NCI-H510A treated with DMSO at 0.1 percent for 48 hours (cell line): Measurements from ENCODE around the gene SYK.

Source experiments
- DNase-seq: peaks from one replicate; lab custom pipeline; 2025; lab: John Stamatoyannopoulos, UW

SYK gene

DNA sequence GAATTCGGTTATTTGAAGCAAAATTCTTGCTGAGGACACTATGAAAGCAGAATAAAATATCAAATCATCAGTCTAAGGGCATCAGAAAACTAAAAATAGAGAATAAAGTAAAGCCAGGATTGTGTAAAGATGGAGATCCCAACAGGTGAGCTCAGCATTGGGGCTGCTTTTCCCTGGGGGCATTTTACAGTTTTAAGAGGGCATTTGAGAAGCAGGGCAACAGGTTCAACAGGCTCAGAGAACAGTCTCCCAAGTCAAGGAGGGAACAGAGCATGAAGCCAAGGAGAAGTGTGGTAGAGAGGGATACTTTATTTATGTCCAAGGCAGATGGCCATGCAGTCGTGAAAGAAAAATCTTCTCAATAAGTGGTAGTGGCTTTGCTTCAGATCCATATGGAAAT, 145.4 kb downstream of the SYK start:
- no peak for DNase-seq
